Measurements from ENCODE around the gene MATCAP1.

Gene MATCAP1

GRCh38 chr16:67170949-67171649, 12.7 kb downstream of the MATCAP1 start:
- no peak for DNase-seq

- DNase-seq = no peak
Measured at GRCh38 chr16:67170168-67170948, 13.4 kb downstream of the MATCAP1 start, which contains the start of gene NOL3. Gene NOL3, plus strand, starts transcription at chr16:67170538.

- no peak for DNase-seq
Measured at GRCh38 chr16:67169642-67170167, 14.1 kb downstream of the MATCAP1 start.

DNA sequence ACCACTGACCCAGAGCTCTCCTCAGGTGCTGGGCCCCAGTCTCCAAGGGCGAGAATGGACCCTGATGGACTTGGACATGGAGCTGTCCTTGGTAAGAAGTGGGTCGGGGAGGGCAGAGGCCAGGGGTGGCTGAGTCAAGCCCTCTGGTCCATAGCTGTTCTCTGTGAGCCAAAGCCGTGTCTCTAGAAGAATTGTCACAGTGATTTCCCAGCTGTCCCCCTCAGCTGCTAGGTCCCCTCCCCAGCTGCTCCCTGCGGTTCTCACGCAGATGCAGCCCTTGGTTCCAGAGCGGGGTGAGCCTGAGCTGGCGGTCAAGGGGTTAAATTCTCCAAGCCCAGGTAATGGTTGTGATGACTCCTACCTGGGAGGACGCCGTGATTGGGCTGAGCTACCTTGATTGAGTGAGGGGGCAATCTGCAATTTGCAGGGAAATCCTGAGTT, 14.7 kb downstream of the MATCAP1 start:
- DNase-seq = no peak

DNA sequence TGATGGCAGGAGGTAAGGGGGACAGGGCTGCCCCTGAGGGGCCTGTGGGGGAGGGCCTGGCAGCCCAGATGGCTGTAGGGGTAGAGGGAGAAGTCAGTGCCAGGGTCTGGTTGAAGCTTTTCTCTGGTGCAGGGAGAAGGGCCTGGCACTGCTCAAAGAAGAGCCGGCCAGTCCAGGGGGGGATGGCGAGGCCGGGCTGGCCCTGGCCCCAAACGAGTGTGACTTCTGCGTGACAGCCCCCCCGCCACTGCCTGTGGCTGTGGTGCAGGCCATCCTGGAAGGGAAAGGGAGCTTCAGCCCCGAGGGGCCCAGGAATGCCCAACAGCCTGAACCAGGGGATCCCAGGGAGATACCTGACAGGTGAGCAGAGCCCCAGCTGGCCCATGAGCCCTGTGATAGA, 16.2 kb downstream of the MATCAP1 start:
- DNase-seq = no peak

- no peak for DNase-seq
Measured at GRCh38 chr16:67166598-67167168, 17.1 kb downstream of the MATCAP1 start.

DNA sequence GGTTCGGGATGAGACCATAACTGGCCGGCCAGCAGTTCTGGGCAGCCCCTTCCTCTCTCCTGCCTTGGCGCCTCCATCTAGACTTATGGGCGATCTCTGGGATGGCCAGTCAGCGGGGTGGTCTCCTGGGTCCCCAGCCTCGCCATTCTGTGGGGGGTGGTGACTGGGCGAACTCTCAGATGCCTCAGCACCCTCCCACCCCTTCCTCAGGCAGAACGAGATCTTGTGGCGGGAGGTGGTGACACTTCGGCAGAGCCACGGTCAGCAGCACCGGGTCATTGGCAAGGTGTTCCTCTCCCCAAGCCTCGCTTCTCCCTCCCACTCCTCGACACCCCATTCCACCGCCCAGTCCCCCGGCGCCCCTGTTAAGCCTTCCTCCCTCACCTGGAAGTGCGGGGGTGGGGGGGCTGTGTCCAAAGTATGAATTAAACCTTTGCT, 17.6 kb downstream of the MATCAP1 start:
- DNase-seq = no peak

- DNase-seq = no peak
Measured at GRCh38 chr16:67165121-67166078, 18.4 kb downstream of the MATCAP1 start.

GRCh38 chr16:67164599-67165061, 19.1 kb downstream of the MATCAP1 start, which contains the start of gene HSF4:
Gene HSF4, plus strand, starts transcription at chr16:67164745. Its CDS starts 67 bp downstream, at chr16:67164812.
- no peak for DNase-seq

- no peak for DNase-seq
Measured at GRCh38 chr16:67163999-67164558, 19.7 kb downstream of the MATCAP1 start.

- no peak for DNase-seq
Measured at GRCh38 chr16:67163164-67163998, 20.4 kb downstream of the MATCAP1 start.

DNA sequence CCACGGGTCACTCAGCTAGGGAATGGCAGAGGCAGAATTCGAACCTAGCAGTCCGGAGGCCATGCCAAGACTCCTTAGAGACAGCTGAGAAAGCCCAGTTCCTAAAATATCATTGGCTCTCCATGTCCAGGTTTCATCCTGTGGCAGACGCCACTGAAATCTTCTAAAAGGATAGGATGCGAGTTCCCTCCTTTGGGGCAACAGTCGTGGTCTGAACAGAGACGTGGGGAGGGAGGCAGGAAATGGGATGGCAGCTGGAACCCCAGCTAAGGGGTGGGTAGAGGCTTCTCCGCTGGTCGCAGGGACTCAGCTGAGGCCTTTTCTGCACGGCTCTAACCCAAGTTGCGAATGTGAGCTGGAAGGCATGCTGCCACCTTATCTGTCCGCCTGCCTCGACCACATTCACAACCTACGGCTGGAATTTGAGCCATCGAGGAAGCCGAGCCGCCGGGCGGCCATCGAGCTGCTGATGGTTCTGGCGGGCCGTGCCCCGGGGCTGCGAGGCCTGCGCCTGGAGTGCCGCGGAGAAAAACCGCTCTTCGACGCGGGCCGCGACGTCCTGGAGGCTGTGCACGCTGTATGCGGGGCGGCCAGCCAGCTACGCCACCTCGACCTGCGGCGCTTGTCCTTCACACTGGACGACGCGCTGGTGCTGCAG, 21.1 kb downstream of the MATCAP1 start:
- DNase-seq = no peak

DNA sequence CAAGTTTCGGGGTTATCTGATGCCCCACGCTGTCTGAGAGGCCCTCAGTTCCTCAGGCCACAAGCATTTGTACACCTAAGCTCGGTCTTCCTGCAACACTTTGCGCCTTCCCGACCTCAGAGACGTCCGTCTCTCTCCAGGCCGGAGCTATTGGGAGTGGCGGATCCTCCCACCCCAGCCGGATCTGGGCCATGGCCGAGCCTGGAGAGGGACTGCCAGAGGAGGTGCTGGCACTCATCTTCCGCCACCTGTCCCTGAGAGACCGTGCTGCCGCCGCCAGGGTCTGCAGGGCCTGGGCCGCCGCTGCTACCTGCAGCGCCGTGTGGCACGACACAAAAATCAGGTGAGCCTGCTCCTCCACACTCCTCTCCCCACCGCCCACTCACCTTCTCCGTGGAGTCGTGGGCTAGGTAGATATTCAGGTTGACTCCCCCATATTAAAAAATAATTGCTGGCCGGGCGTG, 22.1 kb downstream of the MATCAP1 start:
- no peak for DNase-seq

DNA sequence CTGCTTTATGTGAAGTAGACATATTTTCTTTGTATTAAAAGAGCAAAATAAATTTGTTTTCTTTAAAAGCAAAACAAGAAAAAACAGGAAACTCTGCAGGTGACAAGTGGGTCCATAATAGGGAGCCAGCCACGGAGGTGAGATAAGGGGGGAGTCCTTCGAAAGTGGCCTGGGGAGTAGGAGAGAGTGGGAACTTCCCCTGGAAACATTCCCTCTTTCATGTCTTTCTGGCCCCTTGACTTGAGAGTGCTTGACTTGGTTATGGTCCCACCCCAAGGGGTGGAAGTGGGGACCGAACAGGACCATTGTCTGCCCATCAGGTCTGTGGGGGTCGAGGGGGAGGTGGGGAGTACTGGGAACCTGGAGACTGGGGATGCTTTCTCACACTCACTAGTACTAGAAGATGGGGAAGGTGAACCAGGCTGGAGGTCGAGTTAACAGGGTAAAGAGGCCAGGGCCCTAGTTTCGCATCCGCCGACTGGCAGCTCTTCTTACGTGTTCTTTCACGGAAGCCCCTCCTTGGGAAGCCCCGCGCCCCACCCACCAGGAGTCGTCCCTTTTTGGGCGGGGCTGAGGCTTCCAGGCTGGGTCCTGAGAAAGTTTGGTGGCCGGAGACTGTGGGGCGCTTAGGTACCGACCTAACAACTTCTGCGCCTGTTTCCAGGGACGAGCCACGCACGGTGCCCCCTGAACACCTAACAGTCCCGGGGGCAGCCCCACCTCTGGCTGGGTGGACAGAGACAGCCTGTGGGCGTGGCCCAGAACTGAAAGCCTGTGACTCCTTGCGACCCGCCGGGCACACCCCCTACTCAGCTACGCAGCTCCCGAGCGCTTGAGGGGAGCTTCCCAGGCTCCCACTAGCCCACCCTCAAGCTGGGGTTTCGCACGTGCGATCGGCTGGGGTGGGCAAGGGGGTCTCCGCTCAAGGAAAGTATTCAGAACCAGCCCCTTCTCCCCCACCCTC, 24.8 kb downstream of the MATCAP1 start:
- DNase-seq = peak; percentile 72

DNA sequence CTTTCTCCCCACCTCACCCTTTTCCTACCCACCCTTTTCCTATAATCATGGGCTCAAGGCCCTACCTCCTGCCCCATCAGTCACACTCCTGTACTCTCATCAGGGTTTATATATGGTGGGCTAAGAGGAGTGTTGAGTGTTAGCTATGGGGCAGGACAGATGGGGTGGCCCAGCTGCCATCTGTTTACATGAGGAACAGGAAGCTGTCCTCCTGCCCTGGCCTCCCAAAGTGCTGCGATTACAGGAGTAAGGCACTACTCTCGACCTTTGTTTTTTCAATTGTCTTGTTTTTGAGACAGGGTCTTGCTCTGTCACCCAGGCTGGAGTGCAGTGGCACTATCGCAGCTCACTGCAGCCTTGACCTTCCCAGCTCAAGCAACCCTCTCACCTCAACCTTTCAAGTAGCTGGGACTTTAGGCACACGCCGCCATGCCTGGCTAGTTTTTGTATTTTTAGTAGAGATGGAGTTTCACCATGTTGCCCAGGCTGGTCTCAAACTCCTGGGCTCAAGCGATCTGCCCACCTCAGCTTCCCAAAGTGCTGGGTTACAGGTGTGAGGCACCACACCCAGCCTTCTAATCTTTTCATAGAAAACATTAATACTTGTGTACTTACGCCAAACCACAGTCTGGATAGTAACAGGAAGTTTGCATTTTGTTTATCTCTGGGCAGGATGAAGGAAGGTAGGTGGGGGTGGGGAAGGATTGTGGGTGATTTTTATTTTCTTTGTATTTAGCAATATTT, 25.7 kb downstream of the MATCAP1 start:
- DNase-seq = no peak

DNA sequence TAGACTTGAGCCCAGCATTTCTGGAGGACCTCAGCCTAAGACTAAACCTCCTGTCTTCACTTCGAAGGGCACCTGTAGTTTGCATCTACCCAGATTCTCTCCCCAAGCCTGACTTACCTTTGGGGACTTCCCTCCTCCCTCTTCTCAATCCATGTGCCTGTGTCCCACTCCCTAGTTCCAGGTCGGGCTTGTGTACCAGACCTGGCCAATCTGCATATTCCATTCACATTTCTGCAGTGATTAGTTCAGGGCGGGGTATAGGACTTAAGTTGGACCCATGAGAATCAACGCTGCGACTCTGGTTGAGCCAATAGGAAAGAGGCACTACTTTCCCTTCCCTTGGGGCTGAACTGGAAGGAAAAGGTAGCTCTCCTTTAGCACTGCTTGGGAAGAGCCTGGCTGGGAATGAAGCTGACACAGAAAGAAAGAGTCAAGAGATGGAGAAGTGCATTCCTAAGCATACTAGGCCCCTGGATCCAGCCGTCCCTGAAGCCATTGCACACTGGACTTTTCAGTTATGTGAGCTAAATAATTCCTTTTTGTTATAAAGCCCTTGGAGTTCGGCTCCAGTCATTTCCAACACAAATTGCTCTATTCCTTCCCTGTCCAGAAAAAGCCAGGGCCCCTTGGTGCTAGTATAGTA, 26.5 kb downstream of the MATCAP1 start:
- DNase-seq = no peak

DNA sequence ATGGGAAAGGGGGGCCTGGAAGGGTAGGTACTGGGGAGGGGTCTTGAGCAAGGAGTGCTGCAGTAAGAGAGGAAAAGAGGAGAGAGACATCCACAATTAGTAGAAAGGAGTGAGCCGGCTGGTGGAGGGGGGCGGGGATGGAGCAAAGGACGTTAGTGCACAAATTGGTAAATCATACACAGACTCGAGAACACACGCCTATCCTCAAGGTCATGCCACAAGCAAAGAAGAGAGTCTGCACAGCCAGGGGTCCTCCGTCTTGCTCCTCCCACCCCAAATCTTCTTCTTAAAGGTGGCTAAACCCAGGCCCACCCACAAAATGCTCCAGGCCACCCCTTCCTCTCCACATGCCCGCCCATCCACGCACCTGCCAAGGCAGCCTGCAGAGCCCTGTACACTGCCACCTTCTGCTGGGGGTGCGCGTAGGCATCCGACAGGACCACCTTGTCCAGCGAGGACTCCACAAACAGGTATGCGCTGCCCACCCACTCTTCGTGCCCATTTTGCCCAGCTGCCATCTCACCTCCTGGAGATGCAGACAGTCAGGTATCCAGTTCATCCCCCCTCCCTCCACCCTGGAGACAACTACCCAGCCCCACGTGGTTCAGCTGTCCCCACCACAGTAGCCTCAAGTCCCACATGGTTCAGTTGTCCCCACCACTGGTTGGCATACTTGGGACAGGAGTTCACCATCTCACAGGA, 27.5 kb downstream of the MATCAP1 start:
- DNase-seq = no peak
